SK-N-DZ (cell line): Measurements from ENCODE around the gene PRKACA.

ENCODE experiments used
- DNase-seq: peaks from one replicate; pipeline ENCODE4 v3.0.0-alpha.2; 2015; ENCODE audit warnings: low spot score

Gene PRKACA

DNA sequence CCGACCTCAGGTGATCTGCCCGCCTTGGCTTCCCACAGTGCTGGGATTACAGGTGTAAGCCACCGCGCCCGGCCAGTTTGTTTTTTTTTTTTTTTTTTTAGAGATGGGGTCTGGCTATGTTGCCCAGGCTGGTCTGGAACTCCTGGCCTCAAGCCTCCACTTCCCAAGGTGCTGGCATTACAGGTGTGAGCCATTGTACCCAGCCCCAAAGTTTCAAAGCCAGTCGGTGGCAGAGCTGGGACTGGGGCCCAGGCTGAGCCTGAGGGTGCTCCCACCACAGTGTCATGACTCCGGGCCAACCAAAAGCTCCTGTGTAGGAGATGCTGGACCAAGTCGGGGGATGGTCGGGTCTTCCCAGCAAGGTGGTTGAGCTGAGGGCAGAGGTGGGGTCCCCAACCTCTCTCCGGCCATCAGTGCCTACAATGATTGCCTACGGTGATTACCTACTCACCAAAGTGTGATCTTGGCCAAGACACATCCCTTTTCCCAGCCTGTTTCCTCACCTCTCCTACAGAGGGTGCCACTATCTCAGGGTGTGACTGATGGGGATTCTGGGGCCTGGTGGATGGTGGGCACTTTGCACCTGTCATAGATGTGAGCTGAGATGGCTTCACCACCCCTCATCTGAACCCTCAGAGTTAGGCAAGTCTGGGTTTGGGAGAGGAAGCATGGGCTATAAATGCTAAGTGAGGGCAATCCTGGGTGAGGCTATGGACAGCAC is 21.1 kb downstream of the PRKACA start:
- no peak for DNase-seq

DNA sequence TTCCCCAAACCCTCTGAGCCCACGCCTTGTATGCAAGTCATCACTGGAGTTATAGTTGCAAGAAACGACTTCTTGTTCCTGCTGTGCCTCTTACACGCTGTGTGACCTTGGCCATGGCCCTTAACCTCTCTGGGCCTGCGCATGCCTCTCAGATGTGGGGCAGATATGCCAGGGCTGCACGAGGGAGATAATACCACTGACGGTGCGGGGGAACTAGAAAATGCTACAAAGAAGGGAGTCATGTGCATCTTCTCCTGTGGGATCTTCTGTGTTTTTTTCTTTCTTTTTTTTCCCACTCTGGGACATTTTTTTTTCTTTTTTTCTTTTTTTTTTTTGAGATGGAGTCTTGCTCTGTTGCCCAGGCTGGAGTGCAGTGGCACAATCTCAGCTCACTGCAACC is 22.7 kb downstream of the PRKACA start:
- DNase-seq = no peak

DNA sequence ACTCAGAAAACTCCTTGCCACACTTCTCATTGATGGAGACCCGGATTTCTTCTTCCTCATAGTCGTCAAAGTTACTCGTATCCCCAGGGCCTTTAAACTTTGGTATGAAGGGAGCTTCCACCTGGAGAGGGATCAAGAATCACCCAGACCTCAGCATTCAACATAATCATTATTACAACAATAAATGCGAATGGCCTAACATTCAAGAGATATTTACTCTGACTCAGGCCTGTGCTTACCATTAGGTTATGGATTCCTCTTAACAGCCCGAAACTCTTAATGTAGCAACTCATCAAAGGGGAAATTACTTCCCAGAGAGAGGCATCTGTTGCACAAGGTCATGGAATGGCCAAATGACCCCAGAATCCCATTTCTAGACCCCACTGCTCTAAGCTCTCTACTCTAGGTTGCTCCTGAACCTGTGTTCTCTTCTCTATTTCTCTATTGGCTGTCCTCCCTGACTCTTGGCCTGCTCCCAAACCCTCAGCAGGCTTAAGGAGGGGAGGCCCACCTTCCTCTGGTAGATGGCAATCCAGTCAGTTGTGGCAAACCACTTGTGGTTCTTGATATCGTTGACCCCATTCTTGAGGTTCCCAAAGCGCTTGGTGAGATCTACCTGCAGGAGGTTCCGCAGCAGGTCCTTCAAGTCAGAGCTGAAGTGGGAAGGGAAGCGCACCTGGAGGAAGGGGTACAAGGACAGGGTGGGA is 24.3 kb downstream of the PRKACA start:
- no peak for DNase-seq

DNA sequence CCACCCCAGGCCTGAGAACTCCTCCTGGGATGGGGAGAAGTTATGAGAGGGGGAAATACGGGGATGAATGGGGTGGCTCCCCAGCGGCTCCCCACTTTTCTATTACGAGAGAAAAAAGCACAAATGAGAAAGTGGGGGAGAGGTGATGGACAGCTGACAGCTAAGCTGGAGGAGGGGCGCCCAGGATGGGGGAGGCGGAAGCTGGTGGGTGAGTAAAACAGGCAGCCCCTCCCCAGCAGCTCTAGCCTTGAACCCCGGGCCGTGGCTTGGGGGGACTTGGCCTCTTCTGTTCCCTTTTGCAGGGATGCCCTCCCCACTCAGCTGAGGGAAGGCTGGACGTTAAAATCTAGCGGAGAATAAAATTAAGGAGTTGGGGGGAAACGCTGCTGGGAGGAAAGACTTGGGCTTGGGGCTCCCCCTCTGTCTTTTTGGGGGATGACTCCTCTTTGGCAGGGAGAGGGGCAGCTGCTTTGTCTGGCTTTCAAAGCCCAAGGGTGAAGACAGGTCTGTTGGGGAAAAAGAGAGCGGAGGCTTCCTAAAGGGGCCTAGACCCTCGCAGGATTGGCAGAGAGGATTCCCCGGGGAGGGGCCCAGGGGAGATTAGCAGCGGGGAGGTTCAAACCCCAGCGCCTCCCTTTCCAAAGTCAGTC is 25.6 kb downstream of the PRKACA start:
- no peak for DNase-seq

DNA sequence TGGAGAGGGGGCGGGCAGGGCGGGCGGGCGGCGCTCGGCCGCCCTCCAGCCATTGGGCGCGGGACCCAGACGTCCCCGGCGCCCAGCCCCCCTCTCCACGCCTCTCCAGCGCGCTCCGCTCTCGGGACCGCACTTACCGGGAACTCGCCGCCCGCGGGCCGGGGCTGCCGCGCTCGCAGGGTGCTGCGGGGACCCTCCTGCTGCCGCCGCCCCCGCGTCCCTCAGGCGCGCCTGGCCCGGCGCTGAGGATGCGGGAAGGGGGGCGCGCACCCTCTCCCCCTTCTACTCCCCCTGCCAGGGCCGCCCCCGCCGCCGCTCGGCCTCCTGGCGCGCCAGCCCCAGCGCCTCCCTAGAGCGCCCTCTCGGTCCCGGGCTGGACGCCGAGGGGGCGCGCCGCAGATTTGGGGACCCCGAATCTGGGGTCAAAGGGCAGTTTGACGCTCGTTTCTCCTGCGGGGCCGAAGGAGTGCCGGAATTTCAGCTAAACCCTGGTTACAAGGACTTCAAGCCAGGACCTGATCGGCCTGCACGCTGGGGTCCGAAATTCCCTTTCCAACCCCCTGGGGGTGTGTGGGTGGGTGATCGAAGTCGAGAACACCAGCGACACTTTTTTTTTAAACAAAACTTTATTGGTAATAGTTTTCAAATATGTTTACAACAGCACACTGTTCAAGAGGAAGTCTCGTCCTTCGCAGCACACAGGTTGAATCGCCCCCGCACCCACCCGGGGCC is 26.3 kb downstream of the PRKACA start:
- DNase-seq = peak; percentile 73

DNA sequence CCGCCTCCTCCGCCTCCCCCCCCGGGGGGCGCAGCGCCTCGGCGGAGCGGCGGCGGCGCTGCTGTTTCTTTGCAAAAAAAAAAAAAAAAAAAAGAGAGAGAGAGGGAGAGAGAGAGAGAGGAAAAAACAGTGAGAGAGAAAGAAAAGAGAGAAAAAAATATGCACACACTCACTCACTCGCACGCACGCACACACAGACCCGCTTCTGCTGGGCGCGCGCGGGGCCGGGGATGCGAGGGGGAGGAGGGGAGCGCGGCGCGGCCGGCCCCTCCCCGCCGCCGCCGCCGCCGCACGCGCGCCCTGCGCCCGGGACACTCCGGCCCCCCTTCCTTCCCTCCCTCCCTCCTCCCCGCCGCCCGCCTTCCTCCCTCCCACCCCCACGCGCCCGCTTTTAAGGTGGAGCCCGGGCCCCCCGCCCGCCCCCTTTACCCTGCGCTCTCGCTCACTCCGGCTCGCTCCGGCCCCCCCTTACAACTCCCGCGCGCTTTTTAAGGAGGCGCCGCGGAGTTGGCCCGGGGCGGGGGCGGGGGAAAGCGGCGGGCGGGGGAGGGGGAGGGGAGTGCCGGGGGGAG is 27.0 kb downstream of the PRKACA start, which contains the start of gene SAMD1:
Gene SAMD1 (minus strand): TSS at position 243 of the 572 bp plus-strand sequence.
- peak; percentile 76 for DNase-seq

DNA sequence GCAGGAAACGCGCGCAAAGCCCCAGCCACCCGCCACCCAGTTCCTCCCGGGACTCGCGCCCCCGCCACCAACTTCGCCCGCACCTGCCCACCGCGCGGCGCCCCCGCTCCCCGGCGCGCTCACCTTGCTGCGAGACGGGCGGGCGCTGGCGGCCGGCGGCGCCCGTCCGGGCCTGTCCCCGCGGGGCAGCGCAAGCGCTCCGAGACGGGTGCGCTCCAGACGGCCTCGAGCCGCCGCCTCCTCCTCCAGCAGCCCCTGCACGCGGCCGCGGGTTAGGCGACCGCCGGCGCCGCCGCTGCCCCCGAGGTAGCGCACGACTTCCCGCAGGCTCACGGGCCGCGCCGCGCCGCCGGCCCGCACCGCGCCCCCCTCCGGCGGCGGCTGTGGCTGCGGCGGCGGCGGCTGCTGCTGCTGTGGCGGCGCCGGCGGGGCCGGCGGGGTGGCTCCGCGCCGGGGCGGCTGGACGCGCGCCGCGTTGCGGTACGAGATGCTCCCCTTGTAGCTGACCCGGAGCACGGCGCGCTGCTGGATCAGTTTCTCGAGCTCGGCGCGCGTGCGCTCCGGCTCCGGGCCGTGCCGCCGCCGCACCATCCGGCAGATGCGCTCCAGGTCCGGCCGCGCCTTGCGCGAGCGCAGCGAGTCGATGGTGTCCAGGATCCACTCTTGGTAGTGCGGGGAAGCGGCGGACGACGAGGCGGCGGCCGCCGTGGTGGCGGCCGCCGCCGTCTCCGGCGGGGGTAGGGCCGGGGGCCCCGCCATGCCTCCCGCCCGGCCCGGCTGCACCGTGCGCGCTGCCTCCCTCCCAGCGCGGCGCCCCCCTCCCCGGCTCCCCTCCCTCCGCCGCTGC is 27.7 kb downstream of the PRKACA start:
- peak; percentile 32 for DNase-seq

DNA sequence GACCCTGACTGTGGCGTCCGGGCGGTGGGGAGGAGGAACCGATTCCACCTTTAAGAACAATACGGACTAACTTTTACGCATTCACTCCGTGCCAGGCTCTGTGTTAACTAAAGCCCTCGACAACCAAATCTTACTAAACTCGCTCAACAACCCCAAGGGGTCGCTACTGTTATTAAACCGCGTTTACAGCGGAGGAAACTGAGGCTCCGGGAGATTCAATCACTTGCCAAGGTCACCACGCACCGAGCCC is 28.2 kb downstream of the PRKACA start:
- DNase-seq = no peak

DNA sequence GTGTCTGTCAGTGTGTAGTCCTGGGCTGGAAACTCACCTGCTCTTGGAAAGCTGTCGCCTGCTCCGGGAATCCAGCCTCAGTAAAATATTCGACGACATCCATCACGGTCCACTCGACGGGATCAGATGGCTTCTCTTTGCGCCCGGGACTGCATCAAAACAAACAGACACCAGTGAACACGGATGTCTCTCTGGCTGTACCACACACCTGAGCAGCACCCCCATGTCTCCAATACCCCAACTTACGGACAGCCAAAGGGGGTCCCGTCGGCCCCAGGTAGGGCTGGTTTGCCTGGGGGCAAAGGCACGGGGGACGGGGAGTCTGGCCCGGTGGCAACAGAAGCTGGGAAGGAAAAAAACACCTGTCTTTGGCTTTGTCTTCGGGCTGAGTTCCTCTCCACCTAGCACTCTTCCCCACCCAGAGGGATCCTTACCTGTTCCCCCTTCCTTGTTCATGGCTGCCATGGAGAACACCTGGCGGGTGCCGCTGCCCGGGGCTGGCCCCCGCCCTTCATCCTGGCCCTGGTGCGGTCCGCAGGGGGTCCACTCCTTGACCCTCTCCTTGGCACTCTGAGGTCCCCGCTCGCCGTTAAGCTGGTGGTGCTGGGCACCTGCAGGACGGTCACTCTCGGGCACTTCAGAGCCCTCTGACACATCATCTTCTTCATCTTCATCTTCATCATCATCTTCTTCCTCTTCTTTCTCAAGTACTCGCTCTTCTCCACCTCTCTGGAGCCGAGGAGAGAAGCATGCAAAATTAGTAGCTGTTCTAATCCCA is 28.7 kb downstream of the PRKACA start:
- DNase-seq = no peak

DNA sequence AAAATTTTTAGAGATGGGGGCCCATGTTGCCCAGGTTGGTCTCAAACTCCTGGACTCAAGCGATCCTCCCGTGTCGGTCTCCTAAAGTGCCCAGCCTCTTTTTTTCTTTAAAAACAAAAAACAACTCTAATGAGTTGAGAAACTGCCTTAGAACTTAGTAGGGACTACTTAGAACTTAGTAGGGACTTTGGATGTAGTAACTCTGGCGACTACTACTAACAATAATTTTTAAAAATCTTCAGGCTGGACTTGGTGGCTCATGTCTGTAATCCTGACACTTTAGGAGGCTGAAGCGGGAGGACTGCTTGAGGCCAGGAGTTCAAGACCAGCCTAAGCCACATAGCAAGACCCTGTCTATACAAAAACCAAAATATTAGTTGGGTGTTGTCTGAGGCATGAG is 31.5 kb downstream of the PRKACA start:
- no peak for DNase-seq

DNA sequence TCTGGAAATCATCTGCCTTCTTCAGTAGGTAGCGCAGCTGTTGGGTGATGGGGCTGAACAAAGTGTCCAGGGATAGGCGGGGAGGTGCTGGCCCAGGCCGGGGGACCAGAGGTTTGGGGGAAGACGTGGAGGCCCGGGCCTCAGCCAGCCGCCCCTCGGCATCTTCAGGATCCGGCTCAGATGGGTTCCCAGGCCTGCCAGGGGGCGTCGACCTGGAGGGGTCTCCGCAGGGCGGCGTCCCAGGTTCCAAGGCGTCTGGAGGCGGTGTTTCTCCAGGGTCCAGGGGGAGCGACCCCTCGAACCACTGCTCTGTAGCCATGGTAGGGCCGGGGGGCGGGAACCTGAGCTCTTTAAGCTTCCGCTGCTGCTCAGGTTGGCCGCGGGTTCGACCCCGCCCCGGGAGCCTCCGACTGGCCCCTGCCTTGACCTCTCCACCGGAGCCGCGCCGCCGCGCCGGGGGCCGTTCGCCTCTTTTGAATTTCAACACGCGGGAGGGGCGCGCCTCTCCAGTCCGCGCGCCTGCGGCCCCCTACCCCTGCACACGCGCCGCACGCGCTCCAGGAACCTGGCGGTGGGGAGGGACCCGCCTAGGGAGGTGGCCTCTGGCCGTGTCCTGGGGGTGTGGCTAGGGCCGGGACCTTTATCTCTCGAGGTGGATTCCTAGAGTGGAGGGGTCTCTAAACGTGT is 32.1 kb downstream of the PRKACA start, which contains the start of gene C19orf67:
Gene C19orf67 (minus strand): TSS at position 475 of the 687 bp plus-strand sequence. CDS start 156 bp downstream, at position 319.
- DNase-seq = no peak

DNA sequence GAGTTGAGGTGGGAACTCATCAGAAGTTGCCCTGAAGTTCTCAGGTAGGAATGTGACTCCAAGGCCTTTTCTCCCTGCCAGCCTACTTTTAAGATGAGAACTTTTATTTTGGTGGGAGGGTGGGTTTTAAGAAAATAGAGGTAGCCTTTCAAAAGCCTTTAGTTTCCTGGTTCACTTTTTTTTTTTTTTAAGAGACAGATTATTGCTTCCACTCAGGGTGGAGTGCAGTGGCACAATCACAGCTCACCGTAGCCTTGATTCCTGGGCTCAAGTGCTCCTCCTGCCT is 34.9 kb downstream of the PRKACA start:
- DNase-seq = no peak

DNA sequence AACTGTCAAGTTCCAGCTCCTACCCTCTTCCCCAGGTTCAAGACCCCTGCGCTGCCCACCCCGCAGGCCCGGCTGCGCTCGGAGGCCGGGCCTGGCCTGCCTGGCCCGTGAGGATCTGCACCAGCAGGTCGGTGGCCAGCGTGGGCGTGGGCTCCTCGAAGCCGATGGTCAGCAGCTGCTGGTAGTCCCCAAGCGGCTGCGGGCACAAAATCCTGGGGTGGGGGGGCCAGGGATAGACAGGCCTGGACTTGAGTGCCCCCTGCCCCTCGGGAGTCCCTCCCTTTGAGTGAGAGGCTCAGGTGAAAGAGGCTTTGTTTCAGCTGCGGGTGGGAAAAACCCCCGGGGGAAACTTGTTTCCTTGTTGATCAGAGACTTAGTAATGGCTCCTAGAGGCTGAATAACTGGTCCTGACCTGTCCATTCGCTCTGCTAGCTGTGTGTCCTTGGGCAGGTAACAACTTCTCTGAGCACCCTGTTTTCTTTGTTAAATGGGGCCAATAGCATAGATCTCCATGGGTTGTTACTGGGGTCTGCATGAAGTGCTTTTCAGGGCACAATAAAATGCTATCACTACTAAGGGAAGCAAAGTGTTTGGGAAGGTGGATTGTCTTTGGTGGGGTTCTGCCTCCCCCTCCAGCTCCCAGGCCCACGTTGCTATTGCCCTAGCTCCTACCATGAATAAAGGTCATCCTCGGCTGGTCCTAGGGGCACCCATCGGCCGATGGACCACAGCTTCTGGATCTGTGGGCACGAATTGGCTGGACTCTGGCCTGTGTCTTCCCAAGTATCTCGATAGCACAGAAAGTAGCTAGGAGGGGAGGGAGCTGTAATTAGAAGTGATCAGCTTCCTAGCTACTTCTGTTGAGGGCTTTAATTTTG is 35.5 kb downstream of the PRKACA start:
- DNase-seq = no peak

DNA sequence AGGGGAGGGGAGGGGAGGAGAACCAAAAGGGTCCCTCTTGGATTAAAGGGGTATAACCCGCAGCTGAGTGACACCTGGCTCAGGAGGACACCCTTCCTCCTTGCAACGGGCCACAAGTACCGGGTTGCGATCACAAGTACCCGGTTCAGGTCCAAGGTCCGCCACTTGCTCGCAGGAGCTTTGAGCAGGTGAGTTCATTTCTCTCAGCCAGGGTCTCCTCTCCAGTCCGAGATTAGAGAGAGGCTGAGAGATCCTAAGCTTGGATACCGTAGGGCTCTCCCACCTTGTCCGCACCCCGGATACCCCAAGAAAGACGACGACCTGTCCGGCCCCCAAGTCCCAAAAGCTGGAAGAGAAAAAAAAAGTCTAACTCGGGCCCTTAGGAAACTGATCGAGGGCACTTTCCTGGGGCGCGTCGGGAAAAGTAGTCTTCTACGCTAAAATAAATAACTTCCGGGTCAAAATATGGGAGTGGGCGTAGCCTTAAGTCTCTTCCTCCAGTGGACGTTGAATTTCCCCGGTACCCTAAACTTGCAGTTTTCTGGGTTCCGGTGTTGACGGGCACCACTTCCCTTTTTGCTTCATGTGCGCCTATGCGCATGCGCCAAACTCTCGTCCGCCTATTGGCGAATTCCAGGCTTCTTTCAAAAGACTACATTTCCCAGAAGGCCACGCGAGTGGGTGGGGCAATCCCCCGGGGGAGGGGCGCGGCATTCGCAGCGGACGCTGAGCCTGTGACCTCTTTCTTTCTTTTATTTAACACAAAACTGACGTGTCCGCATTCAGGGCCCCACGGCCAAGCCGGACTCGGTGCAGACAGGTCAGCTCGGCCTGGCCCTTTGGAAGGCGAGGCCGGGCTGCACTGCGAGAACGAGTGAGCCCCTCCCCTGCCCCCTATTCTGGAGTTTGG is 36.4 kb downstream of the PRKACA start:
- peak; percentile 99 for DNase-seq

DNA sequence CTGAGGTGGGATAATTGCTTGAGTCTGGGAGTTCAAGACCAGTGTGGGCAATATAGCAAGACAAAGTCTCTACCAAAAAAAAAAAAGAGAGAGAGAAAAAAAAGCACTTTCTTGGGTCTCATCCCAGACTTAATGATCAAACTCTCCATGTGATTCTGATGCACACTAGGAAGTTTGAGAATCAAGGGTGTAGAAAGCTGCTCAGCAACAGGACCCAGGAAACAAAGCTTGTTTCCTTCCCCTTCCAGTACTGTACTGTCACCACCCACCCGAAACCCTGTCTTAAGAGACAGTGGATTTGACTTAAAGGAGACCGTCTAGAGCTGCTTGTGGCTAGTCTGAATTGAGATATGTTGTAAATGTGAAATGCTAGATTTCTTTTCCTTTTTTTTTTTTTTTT is 39.2 kb downstream of the PRKACA start:
- no peak for DNase-seq

DNA sequence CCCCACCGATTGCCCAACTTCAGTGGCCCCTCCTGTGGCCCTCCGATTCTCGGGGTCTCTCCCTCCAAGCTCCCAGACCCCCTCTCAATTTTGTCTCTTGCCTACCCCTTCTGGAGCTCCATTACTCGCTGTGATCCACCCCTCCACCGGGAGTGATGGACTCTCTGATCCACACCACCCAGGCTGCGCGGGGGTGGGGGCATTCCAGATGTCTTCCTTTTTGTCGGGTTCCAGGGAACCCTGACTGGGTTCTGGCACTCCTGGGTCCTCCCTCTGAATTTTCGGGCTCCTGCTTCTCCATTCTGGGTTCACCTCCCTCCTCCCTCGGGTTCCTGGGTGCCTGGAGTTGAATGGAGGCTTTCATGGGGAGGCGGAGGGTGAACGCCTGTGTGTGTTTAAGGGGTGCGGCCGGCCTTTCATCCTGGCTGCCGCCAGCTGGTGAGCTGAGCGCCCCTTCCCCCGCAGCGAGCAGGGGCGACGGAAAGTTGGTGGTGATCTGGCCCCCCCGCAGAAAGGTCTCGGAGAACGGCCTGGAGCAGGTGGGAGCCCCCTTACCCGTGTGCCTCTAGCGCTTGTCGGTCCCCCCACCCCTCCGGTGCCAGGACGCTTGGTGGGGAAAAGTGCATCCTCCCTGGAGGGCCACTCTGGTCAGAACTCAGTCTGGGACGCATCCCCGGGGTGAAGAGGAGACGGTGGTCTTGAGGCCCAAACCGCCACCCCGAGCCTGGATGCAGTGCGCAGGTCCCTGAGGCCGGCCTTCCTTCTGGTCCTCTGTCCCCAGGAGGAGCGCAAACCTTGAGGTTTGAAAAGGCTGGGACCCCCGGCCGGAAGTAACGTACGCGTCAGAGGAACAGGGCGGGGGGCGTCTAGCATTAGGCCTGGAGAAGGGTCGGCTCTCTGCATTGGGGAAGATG is 43.4 kb downstream of the PRKACA start:
- peak; percentile 38 for DNase-seq
